Stimulated activated CD8-positive, alpha-beta memory T cell treated with anti-CD3 and anti-CD28 coated beads, Interleukin-4, amount 100 ng/mL, for 4 hours (primary cell): Measurements from ENCODE around the gene DENND2A.
"Not testable (repeated sequence)": the region's sequence is repeated elsewhere in the genome, so short reads cannot be mapped to it uniquely, and the experiment has no call there.

Experiments used
- DNase-seq, 2 donors: peaks; one replicate each; pipeline ENCODE4 v3.0.0-alpha.2; 2020; ENCODE audit warnings: low read depth in 2 of 2, low spot score in 1 of 2

The DENND2A gene

GRCh38 chr7:140674356-140674800 is 33.8 kb upstream of the DENND2A start:
- DNase-seq = no peak

DNA sequence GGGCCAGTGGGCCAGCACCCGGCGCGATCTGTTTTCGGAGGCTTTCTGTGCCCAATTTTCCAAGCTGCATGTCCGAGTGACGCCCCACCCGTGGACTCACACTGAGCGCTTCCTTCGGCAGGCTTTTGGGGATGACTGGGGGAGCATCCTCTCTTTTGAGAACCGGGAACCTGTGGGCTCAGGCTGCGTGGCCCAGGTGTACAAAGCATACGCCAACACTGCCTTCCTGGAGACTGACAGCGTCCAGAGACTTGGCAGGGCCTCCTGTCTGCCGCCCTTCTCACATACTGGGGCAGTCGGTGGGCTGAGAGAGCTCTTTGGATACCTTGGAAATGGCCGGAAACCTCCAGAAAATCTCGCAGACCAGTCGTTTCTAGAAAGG is 33.2 kb upstream of the DENND2A start:
- DNase-seq = no peak

- peak; percentile 15 to 19 for DNase-seq
Measured at GRCh38 chr7:140673063-140673773, 32.6 kb upstream of the DENND2A start.

DNA sequence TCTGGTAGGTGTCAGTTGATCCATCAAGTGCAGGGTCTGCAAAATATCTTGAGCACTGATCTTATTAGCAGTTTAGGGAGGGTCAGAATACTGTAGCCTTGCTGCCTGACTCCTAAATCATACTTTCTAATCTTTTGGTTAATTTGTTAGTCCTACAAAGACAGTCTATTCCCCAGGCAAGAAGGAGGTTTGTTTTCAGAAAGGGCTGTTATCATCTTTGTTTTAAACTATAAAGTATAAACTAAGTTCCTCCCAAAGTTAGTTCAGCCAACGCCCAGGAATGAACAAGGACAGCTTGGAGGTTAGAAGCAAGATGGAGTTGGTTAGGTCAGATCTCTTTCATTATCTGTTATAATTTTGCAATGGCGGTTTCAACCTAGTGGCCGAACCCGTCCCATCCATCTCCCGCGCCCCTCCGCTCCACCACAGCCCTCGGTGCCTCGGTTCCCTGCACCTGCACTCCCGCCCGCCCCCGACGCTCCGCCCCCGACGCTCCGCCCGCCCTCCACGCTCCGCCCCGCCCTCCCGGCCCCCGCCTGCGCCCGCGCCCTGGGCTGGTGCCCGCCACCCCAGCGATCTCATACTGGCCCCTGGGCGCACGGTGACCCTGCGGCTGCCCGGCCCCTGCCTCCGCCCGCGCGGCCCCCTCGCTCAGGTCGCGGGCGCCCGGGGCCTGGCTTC is 31.9 kb upstream of the DENND2A start, which contains the start of gene ADCK2:
Gene ADCK2 (plus strand): TSS at position 564 of the 681 bp plus-strand sequence. CDS start 386 bp downstream, outside the sequence.
- peak; percentile 17 to 33 for DNase-seq

GRCh38 chr7:140671966-140672365 is 31.4 kb upstream of the DENND2A start:
- no peak for DNase-seq

- no peak for DNase-seq
Measured at GRCh38 chr7:140670343-140670935, 29.8 kb upstream of the DENND2A start.

DNA sequence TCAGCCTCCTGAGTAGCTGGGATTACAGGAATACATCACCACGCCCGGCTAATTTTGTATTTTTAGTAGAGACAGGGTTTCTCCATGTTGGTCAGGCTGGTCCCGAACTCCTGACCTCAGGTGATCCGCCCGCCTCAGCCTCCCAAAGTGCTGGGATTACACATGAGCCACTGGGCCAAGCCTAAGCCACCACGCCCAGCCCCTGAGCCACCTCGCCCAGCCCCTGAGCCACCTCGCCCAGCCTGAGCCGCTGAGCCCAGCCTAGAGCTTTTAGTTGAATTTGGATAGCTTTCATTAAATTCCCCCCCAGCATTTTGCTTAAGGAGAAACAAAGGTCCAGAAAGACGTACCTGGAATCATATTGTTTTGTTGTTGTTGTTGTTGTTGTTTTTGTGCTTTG is 29.2 kb upstream of the DENND2A start:
- DNase-seq = not testable (repeated sequence)

DNA sequence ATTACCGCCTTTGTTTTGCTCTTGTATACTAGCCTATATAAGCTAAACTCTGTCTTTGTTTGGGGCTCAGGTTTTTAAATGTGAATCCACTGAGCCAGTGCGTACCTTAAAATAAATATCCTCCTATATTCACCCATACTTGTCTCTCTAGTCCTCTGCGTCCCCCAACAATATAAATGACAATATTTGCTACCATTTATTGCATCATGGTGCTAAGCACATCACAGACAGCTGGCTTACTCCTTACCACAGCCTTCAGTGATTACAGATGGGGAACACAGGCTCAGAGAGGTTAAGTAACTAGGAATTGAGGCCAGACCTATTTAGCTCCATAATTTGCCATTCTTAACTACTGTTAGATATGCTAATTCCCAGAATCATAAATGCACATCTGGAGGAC is 28.7 kb upstream of the DENND2A start:
- DNase-seq = no peak

DNA sequence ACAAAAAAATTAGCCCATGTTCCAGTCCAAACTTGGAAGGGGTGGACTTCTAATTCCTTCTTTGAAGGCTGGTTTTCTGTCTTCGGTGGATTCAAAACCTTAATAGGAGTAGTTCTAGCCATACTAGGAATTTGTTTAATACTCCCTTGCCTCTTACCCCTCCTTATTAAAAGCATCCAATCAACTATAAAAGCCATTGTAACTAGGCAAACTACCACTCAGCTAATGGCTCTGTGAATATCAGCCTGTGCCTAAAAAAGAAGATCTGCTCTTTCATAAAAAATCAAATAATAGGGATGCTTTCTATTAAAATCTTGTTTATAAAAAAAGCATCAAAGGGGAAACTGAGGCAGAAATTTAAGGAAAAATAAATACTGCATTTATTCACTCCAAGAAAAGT is 28.0 kb upstream of the DENND2A start:
- no peak for DNase-seq

DNA sequence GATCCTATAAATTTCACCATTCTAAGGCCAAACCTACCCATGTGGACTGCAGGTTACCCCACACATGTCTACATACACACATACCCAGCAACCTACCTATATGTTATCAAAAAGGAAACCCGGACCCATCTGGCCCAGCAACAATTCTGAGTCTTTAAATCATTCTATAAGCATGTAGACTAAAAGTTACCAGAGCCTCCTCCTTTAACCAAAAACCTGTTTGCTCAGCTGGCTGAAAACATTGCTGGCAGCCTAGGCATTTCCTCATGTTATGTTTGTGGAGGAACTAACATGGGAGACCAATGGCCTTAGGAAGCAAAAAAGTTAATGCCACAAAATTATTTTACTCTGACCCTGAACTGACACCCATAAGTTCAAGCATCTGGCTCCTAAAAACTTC is 26.9 kb upstream of the DENND2A start:
- no peak for DNase-seq

DNA sequence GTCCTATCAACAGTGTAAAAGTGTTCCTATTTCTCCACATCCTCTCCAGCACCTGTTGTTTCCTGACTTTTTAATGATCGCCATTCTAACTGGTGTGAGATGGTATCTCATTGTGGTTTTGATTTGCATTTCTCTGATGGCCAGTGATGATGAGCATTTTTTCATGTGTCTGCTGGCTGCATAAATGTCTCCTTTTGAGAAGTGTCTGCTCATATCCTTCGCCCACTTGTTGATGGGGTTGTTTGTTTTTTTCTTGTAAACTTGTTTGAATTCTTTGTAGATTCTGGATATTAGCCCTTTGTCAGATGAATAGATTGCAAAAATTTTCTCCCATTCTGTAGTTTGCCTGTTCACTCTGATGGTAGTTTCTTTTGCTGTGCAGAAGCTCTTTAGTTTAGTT is 22.3 kb upstream of the DENND2A start:
- DNase-seq = not testable (repeated sequence)

DNA sequence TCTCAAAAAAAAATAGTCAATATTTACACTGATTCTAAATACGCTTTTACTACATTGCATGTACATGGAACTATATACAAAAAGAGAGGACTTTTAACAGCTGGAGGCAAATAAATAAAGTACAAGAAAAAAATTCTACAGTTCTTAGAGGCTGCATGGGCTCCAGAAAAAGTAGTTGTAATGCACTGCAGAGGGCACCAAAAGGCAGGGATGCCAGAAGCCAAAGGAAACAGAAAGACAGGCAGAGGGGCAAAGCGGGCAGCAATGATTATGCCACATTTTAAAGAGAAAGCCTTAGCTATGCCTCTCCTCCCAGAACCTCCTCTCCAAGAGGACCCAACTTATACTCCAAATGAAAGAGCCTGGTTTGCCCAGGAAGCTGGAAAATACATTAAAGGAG is 20.5 kb upstream of the DENND2A start:
- no peak for DNase-seq

GRCh38 chr7:140659856-140660255 is 19.2 kb upstream of the DENND2A start:
- no peak for DNase-seq

- no peak for DNase-seq
Measured at GRCh38 chr7:140657891-140658290, 17.3 kb upstream of the DENND2A start.

DNA sequence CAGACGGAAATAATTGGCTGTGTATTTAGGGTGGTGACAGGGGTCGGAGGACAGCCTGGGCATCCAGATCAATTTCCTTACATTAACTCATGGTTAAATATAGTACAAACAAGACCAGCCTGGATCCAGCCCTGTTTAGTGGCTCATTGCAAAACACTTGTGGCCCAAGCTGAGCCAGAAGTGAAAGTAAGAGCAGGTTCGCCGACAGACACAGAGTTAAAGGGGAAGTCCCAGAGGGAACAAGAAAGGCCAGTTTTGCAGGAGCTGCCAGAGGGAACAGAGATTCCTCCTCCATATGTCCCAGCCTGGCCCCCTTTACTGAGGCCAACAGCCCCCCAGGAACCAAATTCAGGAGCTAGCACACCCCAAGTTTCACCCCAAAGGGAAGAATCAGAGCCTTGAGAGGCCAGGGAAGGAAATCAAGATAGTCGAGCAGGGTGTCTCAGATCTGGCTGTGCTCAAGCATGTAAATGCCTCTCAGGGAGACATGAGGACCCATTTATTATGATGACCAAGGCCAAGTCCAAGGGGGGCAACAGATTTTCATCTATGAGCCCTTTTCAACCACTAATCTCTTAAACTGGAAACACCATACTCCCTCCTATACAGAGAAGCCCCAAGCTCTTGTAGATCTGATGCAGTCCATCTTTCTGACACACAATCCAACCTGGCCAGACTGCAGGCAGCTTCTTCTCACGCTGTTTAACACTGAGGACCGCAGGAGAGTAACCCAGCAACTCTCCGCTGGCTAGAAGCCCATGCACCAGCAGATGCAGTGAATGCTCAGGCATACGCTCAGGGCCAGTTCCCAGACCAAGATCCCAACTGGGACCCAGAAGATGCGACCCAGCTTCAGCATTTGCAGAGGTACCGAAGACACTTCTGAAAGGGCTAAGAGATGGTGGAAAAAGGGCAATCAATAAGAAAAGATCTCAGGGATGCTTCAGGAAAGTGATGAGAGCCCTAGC is 16.2 kb upstream of the DENND2A start:
- no peak for DNase-seq

- DNase-seq = no peak
Measured at GRCh38 chr7:140655511-140656408, 15.1 kb upstream of the DENND2A start.

- DNase-seq = no peak
Measured at GRCh38 chr7:140654661-140655060, 14.0 kb upstream of the DENND2A start.

GRCh38 chr7:140654109-140654387 is 13.4 kb upstream of the DENND2A start:
- no peak for DNase-seq

DNA sequence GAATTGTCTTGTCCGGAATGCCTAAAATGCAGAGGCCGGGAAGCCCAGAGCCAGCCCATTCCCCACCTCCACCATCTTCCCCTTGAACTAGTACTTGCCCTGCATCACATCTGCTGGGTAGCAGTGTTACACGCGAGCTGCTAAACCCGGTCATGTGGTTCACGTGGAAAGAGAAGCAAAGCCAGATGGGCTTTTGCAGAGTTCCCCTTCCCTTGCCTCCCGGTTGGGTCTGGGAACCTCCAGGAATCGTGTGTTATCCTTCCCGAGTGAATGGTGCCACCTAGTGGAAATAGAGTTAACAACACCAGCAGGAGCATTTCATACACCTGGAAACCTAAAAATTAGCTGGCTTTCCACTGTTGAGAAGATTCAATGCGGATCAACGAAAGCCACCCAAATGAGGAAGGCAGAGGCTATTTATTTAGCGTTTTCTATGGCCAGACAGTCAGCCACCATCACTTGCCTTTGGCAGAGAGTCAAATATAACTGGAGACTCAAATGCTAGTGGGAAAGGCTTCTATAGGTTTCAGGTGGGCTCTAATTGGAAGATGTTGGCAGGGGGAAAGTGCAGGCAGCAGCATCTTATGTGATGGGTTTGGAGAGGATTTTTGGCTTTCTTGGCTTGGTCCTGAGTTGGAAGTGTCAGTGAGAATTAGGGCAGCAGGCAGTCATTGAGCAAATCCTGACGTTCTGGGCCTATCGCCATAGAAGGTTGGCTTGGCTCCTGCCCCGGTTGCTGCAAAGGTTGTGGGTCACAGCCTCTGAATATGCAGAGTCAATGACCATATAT is 12.9 kb upstream of the DENND2A start:
- no peak for DNase-seq

GRCh38 chr7:140650367-140650766 is 9.8 kb upstream of the DENND2A start:
- no peak for DNase-seq
